ENCODE measurements around the gene IL6R. TPM values are rescaled to one million over a fixed set of nuclear protein-coding genes. Genes with fewer than 3 reads are reported as not detected.

Gene IL6R
- 7.3 and 15.9 TPM in 2 replicates for total RNA-seq

GRCh38 chr1:154404984-154405746 lies at the start of gene IL6R:
Gene IL6R (plus strand): TSS chr1:154405343. CDS start chr1:154405630, 287 bp downstream.

GRCh38 chr1:154502066-154502743 lies 97.1 kb downstream of the IL6R start, which contains the start of the genes SHE and TDRD10:
Gene SHE (minus strand): TSS chr1:154502412. CDS start chr1:154502026, 386 bp downstream.
Gene TDRD10 (plus strand): TSS chr1:154502219. CDS start chr1:154506904, 4,685 bp downstream.

Other genes starting within 250 kb of the IL6R start
- 325 and 341 TPM in 2 replicates for gene TPM3, start 213.2 kb upstream of the IL6R start, total RNA-seq
- gene CFAP141, start 199.0 kb upstream of the IL6R start, total RNA-seq, result not detected in 2 replicates
- gene UBAP2L, start 184.4 kb upstream of the IL6R start, total RNA-seq, result 49.8 TPM in 2 replicates
- 69.2 and 82.4 TPM in 2 replicates for gene HAX1, start 132.7 kb upstream of the IL6R start, total RNA-seq
- gene AQP10, start 84.2 kb upstream of the IL6R start, total RNA-seq, result not detected in 2 replicates
- 205 and 252 TPM in 2 replicates for gene ATP8B2, start 79.8 kb upstream of the IL6R start, total RNA-seq
- under 0.01 TPM in 1 of 2 replicates, not detected in the other for gene TDRD10, start 96.9 kb downstream of the IL6R start, total RNA-seq
- under 0.01 TPM in 2 replicates for gene SHE, start 97.1 kb downstream of the IL6R start, total RNA-seq
- gene UBE2Q1, start 153.3 kb downstream of the IL6R start, total RNA-seq, result 20.3 and 25.5 TPM in 2 replicates
- gene CHRNB2, start 162.4 kb downstream of the IL6R start, total RNA-seq, result under 0.01 TPM in 1 of 2 replicates, not detected in the other
- 60.4 and 62.1 TPM in 2 replicates for gene ADAR, start 202.8 kb downstream of the IL6R start, total RNA-seq

Data from bronchial smooth muscle cell (primary cell).